B cell (primary cell): ENCODE data around the gene CPPED1. TPM values are rescaled to one million over a fixed set of nuclear protein-coding genes. Genes with fewer than 3 reads are reported as not detected.
"Not testable (repeated sequence)": the region's sequence is repeated elsewhere in the genome, so short reads cannot be mapped to it uniquely, and the experiment has no call there.

Source experiments
- ATAC-seq: fragments of 200-7000 bp; cut with Tn5 transposase; one replicate; pipeline ENCODE4 v1.10.0; 2021; ENCODE audit warnings: low read depth, mild to moderate bottlenecking, moderate number of reproducible peaks, moderate library complexity
- CTCF ChIA-PET: fragments of 350-600 bp; sonication (Branson Sonifier 250); formaldehyde crosslinking; loops from one replicate; lab custom pipeline; 2021; ENCODE audit warnings: antibody characterized with exemption, inconsistent platforms; lab: Charles Lee
- POLR2A ChIA-PET: fragments of 350-600 bp; sonication (Branson Sonifier 250); formaldehyde crosslinking; loops from one replicate; lab custom pipeline; 2021; ENCODE audit warnings: antibody characterized with exemption; lab: Charles Lee
- DNase-seq: peaks from one replicate; pipeline ENCODE4 v3.0.0; 2013
- H2AFZ ChIP-seq: 2 replicates; pipeline ENCODE4 v1.6.1; 2012; ENCODE audit warnings: mild to moderate bottlenecking, low read depth, low read length; ENCODE audit not compliant: insufficient read depth, poor library complexity, severe bottlenecking
- H3K27ac ChIP-seq, 2 donors: 1 replicate in 1 of 2; 2 replicates in 1 of 2; pipeline ENCODE4 v1.5.1; 2012 to 2013; ENCODE audit warnings: low read length in 2 of 2, mild to moderate bottlenecking in 2 of 2, moderate library complexity in 1 of 2
- H3K27me3 ChIP-seq, 4 experiments: fragments of 200-600 bp in 1 of 4; sonication (generic) in 1 of 4; replicated peaks in 1 of 4; 1 replicate in 2 of 4; 2 replicates in 2 of 4; pipeline versions ENCODE4 v1.6.1 to v1.7.0; 2013 to 2016; ENCODE audit warnings: low read length in 3 of 4, mild to moderate bottlenecking in 2 of 4, mixed read lengths in 1 of 4, moderate library complexity in 1 of 4; ENCODE audit not compliant: insufficient read depth in 4 of 4, control insufficient read depth in 3 of 4; ENCODE audit errors: control extremely low read depth in 1 of 4
- H3K36me3 ChIP-seq, 2 experiments: replicated peaks in 1 of 2; 1 replicate in 1 of 2; 2 replicates in 1 of 2; pipeline versions ENCODE4 v1.6.1 to v1.7.1; 2013; ENCODE audit warnings: low read length in 1 of 2; ENCODE audit not compliant: insufficient read depth in 2 of 2, control insufficient read depth in 1 of 2; ENCODE audit errors: control extremely low read depth in 1 of 2, extremely low read depth in 1 of 2
- H3K4me1 ChIP-seq, 2 donors: fragments of 200-600 bp in 1 of 2; sonication (generic) in 1 of 2; 1 replicate in 1 of 2; 2 replicates in 1 of 2; pipeline versions ENCODE4 v1.5.1 to v1.6.1; 2013 to 2017; ENCODE audit warnings: low read length in 2 of 2; ENCODE audit not compliant: control insufficient read depth in 2 of 2, insufficient read depth in 2 of 2
- H3K4me2 ChIP-seq: replicated peaks from 2 replicates; pipeline ENCODE3; 2012; ENCODE audit warnings: mild to moderate bottlenecking, low read depth, low read length; ENCODE audit not compliant: poor library complexity, severe bottlenecking
- H3K4me3 ChIP-seq, 5 experiments: fragments of 200-600 bp in 1 of 5; sonication (generic) in 1 of 5; 1 replicate in 3 of 5; 2 replicates in 2 of 5; pipeline versions ENCODE4 v1.5.1 to v1.7.0; 2011 to 2016; ENCODE audit warnings: low read length in 4 of 5, mild to moderate bottlenecking in 4 of 5, low read depth in 2 of 5, control low read depth in 1 of 5, moderate library complexity in 1 of 5; ENCODE audit not compliant: insufficient read depth in 1 of 5; ENCODE audit errors: control extremely low read depth in 1 of 5, extremely low read depth in 1 of 5
- H3K79me2 ChIP-seq: fragments of 200-600 bp; sonication (generic); one replicate; pipeline ENCODE4 v1.6.0; 2016; ENCODE audit warnings: low read length; ENCODE audit not compliant: control insufficient read depth, insufficient read depth
- H3K9ac ChIP-seq: fragments of 200-600 bp; sonication (generic); 2 replicates; pipeline ENCODE4 v1.6.1; 2017; ENCODE audit warnings: mild to moderate bottlenecking, low read length, moderate library complexity
- H3K9me3 ChIP-seq, 3 donors: one replicate each; pipeline versions ENCODE4 v1.6.1 to v1.7.1; 2013; ENCODE audit warnings: low read length in 2 of 3; ENCODE audit not compliant: control insufficient read depth in 2 of 3, insufficient read depth in 1 of 3; ENCODE audit errors: control extremely low read depth in 1 of 3
- H4K20me1 ChIP-seq: 2 replicates; pipeline ENCODE4 v1.6.0; 2012; ENCODE audit warnings: mild to moderate bottlenecking, low read length; ENCODE audit not compliant: insufficient read depth, control insufficient read depth, poor library complexity, severe bottlenecking
- H3K27ac Mint-ChIP-seq: one replicate; pipeline ENCODE4 v1.8.0; 2021; ENCODE audit warnings: mixed read lengths
- H3K27me3 Mint-ChIP-seq: one replicate; pipeline ENCODE4 v1.8.0; 2021; ENCODE audit warnings: mixed read lengths
- H3K4me1 Mint-ChIP-seq: one replicate; pipeline ENCODE4 v1.8.0; 2021; ENCODE audit warnings: mixed read lengths
- H3K4me3 Mint-ChIP-seq: one replicate; pipeline ENCODE4 v1.8.0; 2021; ENCODE audit warnings: mixed read lengths
- H3K9me3 Mint-ChIP-seq: one replicate; pipeline ENCODE4 v1.8.0; 2022; ENCODE audit warnings: mixed read lengths; ENCODE audit not compliant: insufficient read depth
- EZH2 ChIP-seq: IDR thresholded peaks from 2 replicates; pipeline ENCODE4 v1.6.1; 2012; ENCODE audit warnings: borderline replicate concordance, low read depth, mild to moderate bottlenecking, moderate library complexity, low read length; ENCODE audit not compliant: insufficient read depth, poor library complexity, severe bottlenecking
- WGBS: methylation state at CpG from one replicate; pipeline ENCODE4 v1.1.5; 2013; ENCODE audit warnings: missing lambda C conversion rate; ENCODE audit not compliant: insufficient coverage; 5-methylcytosine and 5-hydroxymethylcytosine counted together
- intact Hi-C: fragments of 100-400 bp; cut with micrococcal nuclease; formaldehyde crosslinking; loops from one replicate; pipeline ENCODE4 v1.10.0; 2022
- polyA plus RNA-seq: library from polyadenylated mRNA; depleted of rRNA; stranded (reverse); fragments of >200 nt; gene quantifications from 2 replicates; pipeline ENCODE4 v1.2.3, GENCODE V29; 2012
- total RNA-seq, 2 donors: library from RNA; stranded (reverse); fragments of 120-200 nt in 1 of 2; gene quantifications; 1 replicate in 1 of 2; 2 replicates in 1 of 2; pipeline versions ENCODE4 v1.2.3 to v1.2.4, GENCODE V29; 2013 to 2022
- TF ChIP-seq, protein P1 (sequence below): fragments of 200-600 bp; IDR thresholded peaks from one replicate; pipeline ENCODE4 v1.8.0; 2022; ENCODE audit warnings: antibody characterized with exemption, mild to moderate bottlenecking

CPPED1 gene
- total and polyA plus RNA-seq, 2 donors (not counting 1 experiment from before 2014, with no cell fraction given): 5.9 to 11.3 TPM

DNA sequence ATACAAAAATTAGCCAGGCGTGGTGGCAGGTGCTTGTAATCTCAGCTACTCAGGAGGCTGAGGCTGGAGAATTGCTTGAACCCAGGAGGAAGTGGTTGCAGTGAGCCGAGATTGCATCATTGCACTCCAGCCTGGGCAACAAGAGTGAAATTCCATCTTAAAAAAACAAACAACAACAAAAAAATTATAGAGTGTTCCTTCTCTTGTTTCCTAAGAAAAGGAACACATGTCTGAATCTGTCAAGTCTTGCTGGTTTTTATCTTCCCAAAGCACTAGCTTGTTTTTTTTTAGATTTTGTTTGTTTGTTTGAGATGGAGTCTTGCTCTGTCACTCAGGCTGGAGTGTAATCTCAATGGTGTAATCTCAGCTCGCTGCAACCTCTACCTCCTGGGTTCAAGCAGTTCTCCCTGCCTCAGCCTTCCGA is 13.1 kb upstream of the CPPED1 start:
- H4K20me1 ChIP-seq, H3K9me3 Mint-ChIP-seq, DNase-seq, ATAC-seq, H3K4me3 Mint-ChIP-seq, H3K9ac ChIP-seq, H3K4me1 Mint-ChIP-seq, H3K27ac ChIP-seq, intact Hi-C loops, H3K79me2 ChIP-seq, H3K4me3 ChIP-seq, H3K4me2 ChIP-seq, H3K27ac Mint-ChIP-seq, H2AFZ ChIP-seq, H3K36me3 ChIP-seq, H3K4me1 ChIP-seq, H3K9me3 ChIP-seq, H3K27me3 ChIP-seq: not testable (repeated sequence)
- H3K27me3 Mint-ChIP-seq: peaks cover 14% of the 10 kb centered on the region
- WGBS: no CpG with 5 or more reads among the region's 4 CpGs
- POLR2A ChIA-PET: interaction anchor here (0.7 kb wide), 1 partner anchor 304 kb away, joined by 3 read pairs; no protein-coding TSS in a partner anchor
- CTCF ChIA-PET: interaction anchor here (0.7 to 5.6 kb wide), 7 partner anchors 13 to 721 kb away, joined by 3 to 39 read pairs (median 4); no protein-coding TSS in a partner anchor

DNA sequence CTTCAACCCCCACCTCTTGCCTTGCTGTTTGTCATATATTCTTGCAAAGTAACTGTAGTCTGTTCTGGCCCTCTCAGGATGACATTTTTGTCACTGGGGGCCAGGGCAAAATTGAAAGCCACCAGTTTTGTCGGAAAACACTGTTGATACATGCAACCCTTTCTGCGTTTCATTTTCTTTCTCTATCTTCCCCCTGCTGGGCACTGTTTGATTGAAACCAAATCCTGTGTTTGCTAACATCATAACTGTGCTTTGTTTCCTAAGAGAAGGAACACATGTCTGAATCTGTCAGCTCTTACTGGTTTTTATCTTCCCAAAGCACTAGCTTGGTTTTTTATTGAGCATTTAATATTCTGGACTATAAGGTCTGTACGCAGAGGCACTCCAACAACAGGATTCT is 11.7 kb upstream of the CPPED1 start:
- POLR2A ChIA-PET: no interaction called here
- 94% methylated on average over 2 of the region's 3 CpGs for WGBS
- H3K9me3 Mint-ChIP-seq: peaks cover 4% of the 10 kb centered on the region

DNA sequence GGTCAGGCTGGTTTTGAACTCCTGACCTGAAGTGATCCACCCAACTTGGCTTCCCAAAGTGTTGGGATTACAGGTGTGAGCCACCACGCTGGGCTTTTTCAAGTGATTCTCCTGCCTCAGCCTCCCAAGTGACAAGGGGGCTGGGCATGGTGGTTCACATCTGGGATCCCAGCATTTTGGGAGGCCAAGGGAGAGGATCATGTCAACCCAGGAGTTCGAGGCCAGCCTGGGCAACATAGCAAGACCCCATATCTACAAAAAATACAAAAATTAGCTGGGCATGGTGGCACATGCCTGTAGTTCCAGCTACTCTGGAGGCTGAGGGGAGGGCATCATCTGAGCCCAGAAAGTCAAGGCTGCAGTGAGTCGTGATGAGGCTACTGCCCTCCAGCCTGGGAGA is 10.0 kb upstream of the CPPED1 start:
- DNase-seq, H3K4me3 ChIP-seq, H3K9me3 ChIP-seq, H3K27me3 ChIP-seq, H3K79me2 ChIP-seq, H3K9me3 Mint-ChIP-seq, H3K36me3 ChIP-seq, H3K4me1 Mint-ChIP-seq, H3K4me2 ChIP-seq, H3K27ac Mint-ChIP-seq, intact Hi-C loops, H3K9ac ChIP-seq, H3K4me3 Mint-ChIP-seq, ATAC-seq, H3K27ac ChIP-seq, H3K4me1 ChIP-seq, H4K20me1 ChIP-seq, H2AFZ ChIP-seq, POLR2A ChIA-PET: not testable (repeated sequence)
- CTCF ChIA-PET: interaction anchor here (5.6 kb wide), 1 partner anchor 718 kb away, joined by 39 read pairs; no protein-coding TSS in a partner anchor
- H3K27me3 Mint-ChIP-seq: peaks cover 10% of the 10 kb centered on the region
- WGBS: 100% methylated on average over 1 of the region's 3 CpGs

More for the DNA sequence above, 11.7 kb upstream of the CPPED1 start:
- Histone ChIP-seq H3K36me3 (no peaks in the 10 kb centered on the region), H3K4me1 (no peaks in the 10 kb centered on the region), H3K9ac (no peak overlapping the region), H2AFZ (no peak overlapping the region), H3K79me2 (no peaks in the 10 kb centered on the region), H3K4me3 (no peak overlapping the region), H3K9me3 (peaks cover 0 to 5% (median 0%) of the 10 kb centered on the region in 3 donors), H4K20me1 (no peaks in the 10 kb centered on the region), H3K4me2 (no peak overlapping the region), H3K27ac (no peak overlapping the region), H3K27me3 (no peaks in the 10 kb centered on the region)
- Mint-ChIP-seq H3K27me3 (peaks cover 15% of the 10 kb centered on the region), H3K27ac (no peak overlapping the region), H3K4me3 (no peak overlapping the region), H3K4me1 (peaks cover 1% of the 10 kb centered on the region)
- ATAC-seq (no peak), DNase-seq (no peak)
- TF ChIP-seq, protein P1, sequence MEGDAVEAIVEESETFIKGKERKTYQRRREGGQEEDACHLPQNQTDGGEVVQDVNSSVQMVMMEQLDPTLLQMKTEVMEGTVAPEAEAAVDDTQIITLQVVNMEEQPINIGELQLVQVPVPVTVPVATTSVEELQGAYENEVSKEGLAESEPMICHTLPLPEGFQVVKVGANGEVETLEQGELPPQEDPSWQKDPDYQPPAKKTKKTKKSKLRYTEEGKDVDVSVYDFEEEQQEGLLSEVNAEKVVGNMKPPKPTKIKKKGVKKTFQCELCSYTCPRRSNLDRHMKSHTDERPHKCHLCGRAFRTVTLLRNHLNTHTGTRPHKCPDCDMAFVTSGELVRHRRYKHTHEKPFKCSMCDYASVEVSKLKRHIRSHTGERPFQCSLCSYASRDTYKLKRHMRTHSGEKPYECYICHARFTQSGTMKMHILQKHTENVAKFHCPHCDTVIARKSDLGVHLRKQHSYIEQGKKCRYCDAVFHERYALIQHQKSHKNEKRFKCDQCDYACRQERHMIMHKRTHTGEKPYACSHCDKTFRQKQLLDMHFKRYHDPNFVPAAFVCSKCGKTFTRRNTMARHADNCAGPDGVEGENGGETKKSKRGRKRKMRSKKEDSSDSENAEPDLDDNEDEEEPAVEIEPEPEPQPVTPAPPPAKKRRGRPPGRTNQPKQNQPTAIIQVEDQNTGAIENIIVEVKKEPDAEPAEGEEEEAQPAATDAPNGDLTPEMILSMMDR: no peak
- TF ChIP-seq EZH2: no peak
- intact Hi-C loops: no loop called here
- CTCF ChIA-PET: interaction anchor here (5.6 kb wide), 1 partner anchor 720 kb away, joined by 39 read pairs; no protein-coding TSS in a partner anchor
